ENCODE measurements around the gene FCHO1.

FCHO1 gene

GRCh38 chr19:17751103-17751911 is at the start of gene FCHO1:
TSS of gene FCHO1 (plus strand) at chr19:17751477. CDS start at chr19:17755165, 3,688 bp downstream.
- DNase-seq = no peak

GRCh38 chr19:17703824-17704463 is 47.3 kb upstream of the FCHO1 start:
- no peak for DNase-seq

- DNase-seq = no peak
Measured at GRCh38 chr19:17706750-17707181, 44.5 kb upstream of the FCHO1 start.

GRCh38 chr19:17711851-17712250 is 39.4 kb upstream of the FCHO1 start:
- no peak for DNase-seq

- DNase-seq = no peak
Measured at GRCh38 chr19:17716309-17716929, 34.9 kb upstream of the FCHO1 start.

GRCh38 chr19:17718550-17718946 is 32.7 kb upstream of the FCHO1 start:
- no peak for DNase-seq

- DNase-seq = no peak
Measured at GRCh38 chr19:17718947-17719711, 32.1 kb upstream of the FCHO1 start, which contains the start of gene MAP1S. TSS of gene MAP1S (plus strand) at chr19:17719480. CDS start at chr19:17719503, 23 bp downstream.

- DNase-seq = no peak
Measured at GRCh38 chr19:17719730-17720400, 31.4 kb upstream of the FCHO1 start.

- DNase-seq = no peak
Measured at GRCh38 chr19:17720440-17720839, 30.8 kb upstream of the FCHO1 start.

GRCh38 chr19:17721111-17721628 is 30.1 kb upstream of the FCHO1 start:
- no peak for DNase-seq

- no peak for DNase-seq
Measured at GRCh38 chr19:17721821-17722220, 29.5 kb upstream of the FCHO1 start.

- no peak for DNase-seq
Measured at GRCh38 chr19:17722655-17723240, 28.5 kb upstream of the FCHO1 start.

- DNase-seq = no peak
Measured at GRCh38 chr19:17724655-17725054, 26.6 kb upstream of the FCHO1 start.

- DNase-seq = no peak
Measured at GRCh38 chr19:17725422-17726078, 25.7 kb upstream of the FCHO1 start.

GRCh38 chr19:17726136-17726741 is 25.0 kb upstream of the FCHO1 start:
- no peak for DNase-seq

- no peak for DNase-seq
Measured at GRCh38 chr19:17726964-17727773, 24.1 kb upstream of the FCHO1 start.

- no peak for DNase-seq
Measured at GRCh38 chr19:17727843-17728242, 23.4 kb upstream of the FCHO1 start.

GRCh38 chr19:17733127-17733526 is 18.1 kb upstream of the FCHO1 start:
- no peak for DNase-seq

GRCh38 chr19:17734146-17734545 is 17.1 kb upstream of the FCHO1 start:
- DNase-seq = no peak

- no peak for DNase-seq
Measured at GRCh38 chr19:17735410-17735809, 15.9 kb upstream of the FCHO1 start.

Measured in NCI-H1048 (cell line).